ENCODE measurements around the gene FAM177A1.
"Not testable (repeated sequence)": the region's sequence is repeated elsewhere in the genome, so short reads cannot be mapped to it uniquely, and the experiment has no call there.

FAM177A1 gene

GRCh38 chr14:35088514-35088913 lies 42.4 kb downstream of the FAM177A1 start:
- DNase-seq (ENCODE audit: low read depth): no peak
- no peak overlapping the region for H3K4me3 ChIP-seq (ENCODE audit: low read length)
- TF ChIP-seq, protein P1, sequence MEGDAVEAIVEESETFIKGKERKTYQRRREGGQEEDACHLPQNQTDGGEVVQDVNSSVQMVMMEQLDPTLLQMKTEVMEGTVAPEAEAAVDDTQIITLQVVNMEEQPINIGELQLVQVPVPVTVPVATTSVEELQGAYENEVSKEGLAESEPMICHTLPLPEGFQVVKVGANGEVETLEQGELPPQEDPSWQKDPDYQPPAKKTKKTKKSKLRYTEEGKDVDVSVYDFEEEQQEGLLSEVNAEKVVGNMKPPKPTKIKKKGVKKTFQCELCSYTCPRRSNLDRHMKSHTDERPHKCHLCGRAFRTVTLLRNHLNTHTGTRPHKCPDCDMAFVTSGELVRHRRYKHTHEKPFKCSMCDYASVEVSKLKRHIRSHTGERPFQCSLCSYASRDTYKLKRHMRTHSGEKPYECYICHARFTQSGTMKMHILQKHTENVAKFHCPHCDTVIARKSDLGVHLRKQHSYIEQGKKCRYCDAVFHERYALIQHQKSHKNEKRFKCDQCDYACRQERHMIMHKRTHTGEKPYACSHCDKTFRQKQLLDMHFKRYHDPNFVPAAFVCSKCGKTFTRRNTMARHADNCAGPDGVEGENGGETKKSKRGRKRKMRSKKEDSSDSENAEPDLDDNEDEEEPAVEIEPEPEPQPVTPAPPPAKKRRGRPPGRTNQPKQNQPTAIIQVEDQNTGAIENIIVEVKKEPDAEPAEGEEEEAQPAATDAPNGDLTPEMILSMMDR (conservative IDR thresholded peaks at IDR 0.05; ENCODE audit: low read length): no peak

GRCh38 chr14:35094645-35095044 lies 48.6 kb downstream of the FAM177A1 start:
- not testable (repeated sequence) for DNase-seq (ENCODE audit: low read depth)

GRCh38 chr14:35107866-35108265 lies 61.8 kb downstream of the FAM177A1 start:
- no peak for DNase-seq (ENCODE audit: low read depth)
- TF ChIP-seq, protein P1 (conservative IDR thresholded peaks at IDR 0.05; ENCODE audit: low read length): no peak
- no peak overlapping the region for H3K4me3 ChIP-seq (ENCODE audit: low read length)

More at GRCh38 chr14:35094645-35095044, 48.6 kb downstream of the FAM177A1 start:
- H3K4me3 ChIP-seq (ENCODE audit: low read length): not testable (repeated sequence)

- no peak for DNase-seq (ENCODE audit: low read depth)
- TF ChIP-seq, protein P1 (conservative IDR thresholded peaks at IDR 0.05; ENCODE audit: low read length): no peak
- no peak overlapping the region for H3K4me3 ChIP-seq (ENCODE audit: low read length)
Observed at GRCh38 chr14:35112641-35113040, 66.6 kb downstream of the FAM177A1 start.

GRCh38 chr14:35113308-35113950 lies 67.4 kb downstream of the FAM177A1 start:
- H3K4me3 ChIP-seq (ENCODE audit: low read length): no peak overlapping the region
- no peak for DNase-seq (ENCODE audit: low read depth)
- TF ChIP-seq, protein P1 (conservative IDR thresholded peaks at IDR 0.05; ENCODE audit: low read length): no peak

DNA sequence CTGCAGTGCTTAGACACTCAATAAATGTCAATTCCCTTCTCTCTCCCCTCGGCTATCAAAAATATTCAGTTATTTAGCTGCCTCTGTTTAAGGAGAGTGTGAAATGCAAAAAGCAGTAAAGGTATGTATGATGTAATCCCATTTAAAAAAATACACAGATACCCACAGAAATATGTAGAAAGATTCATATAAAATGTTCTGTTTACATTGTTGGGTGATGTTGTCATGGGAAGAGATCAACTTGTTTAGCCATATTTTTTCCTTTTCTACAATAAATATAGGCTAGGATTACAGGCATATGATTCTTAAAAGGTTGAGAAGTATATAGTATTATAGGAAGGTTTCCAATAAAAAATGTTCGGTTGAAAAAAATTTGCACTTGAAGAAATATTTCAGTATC lies 68.0 kb downstream of the FAM177A1 start:
- DNase-seq (ENCODE audit: low read depth): peak; percentile 27
- TF ChIP-seq, protein P1 (conservative IDR thresholded peaks at IDR 0.05; ENCODE audit: low read length): no peak

DNA sequence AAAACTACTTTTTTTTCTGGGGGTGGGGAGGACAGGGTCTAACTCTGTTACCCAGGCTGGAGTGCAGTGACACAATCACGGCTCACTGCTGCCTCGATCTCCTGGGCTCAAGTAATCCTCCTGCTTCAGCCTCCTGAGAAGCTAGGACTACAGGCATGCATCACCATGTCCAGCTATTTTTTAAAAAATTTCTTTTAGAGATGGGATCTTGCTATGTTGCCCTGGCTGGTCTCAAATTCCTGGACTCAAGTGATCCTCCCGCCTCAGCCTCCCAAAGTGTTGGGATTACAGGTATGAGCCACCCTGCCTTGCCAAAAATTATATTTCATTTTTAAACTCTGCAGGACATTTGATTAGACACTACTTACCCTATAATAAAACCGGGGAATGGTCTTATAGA lies 70.2 kb downstream of the FAM177A1 start:
- TF ChIP-seq, protein P1 (conservative IDR thresholded peaks at IDR 0.05; ENCODE audit: low read length): no peak
- H3K4me3 ChIP-seq (ENCODE audit: low read length): no peak overlapping the region
- DNase-seq (ENCODE audit: low read depth): no peak

More for the DNA sequence above, 68.0 kb downstream of the FAM177A1 start:
- no peak overlapping the region for H3K4me3 ChIP-seq (ENCODE audit: low read length)
